Neural cell (in vitro differentiated cells): ENCODE results near the gene HJURP.

Experiments used
- EP300 ChIP-seq: fragments of 450-650 bp; conservative IDR thresholded peaks from 2 replicates; pipeline ENCODE4 v1.6.1; 2014; ENCODE audit warnings: antibody characterized with exemption, mild to moderate bottlenecking, moderate library complexity; ENCODE audit not compliant: poor library complexity, severe bottlenecking
- MXI1 ChIP-seq: fragments of 450-650 bp; conservative IDR thresholded peaks from 2 replicates; pipeline ENCODE4 v1.6.1; 2014; ENCODE audit warnings: antibody characterized with exemption, mild to moderate bottlenecking; ENCODE audit not compliant: poor library complexity, severe bottlenecking
- RAD21 ChIP-seq: fragments of 450-650 bp; conservative IDR thresholded peaks from 2 replicates; pipeline ENCODE4 v1.6.1; 2014; ENCODE audit warnings: antibody characterized with exemption, mild to moderate bottlenecking, moderate library complexity
- TF ChIP-seq, protein P1 (sequence below): fragments of 450-650 bp; IDR thresholded peaks from 2 replicates; pipeline ENCODE4 v1.5.1; 2014; ENCODE audit warnings: antibody characterized with exemption, mild to moderate bottlenecking, moderate library complexity; ENCODE audit not compliant: poor library complexity, severe bottlenecking

DNA sequence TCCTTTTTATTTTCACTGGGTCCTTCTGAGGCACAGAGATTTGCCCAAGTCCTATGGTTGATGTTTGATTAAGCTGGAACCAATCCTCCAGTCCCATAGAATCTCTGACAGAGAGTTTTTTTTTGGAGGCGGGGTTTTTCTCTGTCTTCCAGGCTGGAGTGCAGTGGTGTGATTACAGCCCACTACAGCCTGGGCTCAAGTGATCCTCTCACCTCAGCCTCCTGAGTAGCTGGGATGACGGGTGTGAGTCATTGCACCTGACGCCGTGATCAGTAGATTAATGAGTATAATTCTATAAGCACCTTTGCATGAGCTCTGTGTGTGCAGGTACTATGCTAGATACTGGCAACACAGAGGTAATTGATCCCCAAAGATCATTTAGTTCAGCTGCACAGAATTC lies 47.5 kb upstream of the HJURP start:
- TF ChIP-seq, protein P1, sequence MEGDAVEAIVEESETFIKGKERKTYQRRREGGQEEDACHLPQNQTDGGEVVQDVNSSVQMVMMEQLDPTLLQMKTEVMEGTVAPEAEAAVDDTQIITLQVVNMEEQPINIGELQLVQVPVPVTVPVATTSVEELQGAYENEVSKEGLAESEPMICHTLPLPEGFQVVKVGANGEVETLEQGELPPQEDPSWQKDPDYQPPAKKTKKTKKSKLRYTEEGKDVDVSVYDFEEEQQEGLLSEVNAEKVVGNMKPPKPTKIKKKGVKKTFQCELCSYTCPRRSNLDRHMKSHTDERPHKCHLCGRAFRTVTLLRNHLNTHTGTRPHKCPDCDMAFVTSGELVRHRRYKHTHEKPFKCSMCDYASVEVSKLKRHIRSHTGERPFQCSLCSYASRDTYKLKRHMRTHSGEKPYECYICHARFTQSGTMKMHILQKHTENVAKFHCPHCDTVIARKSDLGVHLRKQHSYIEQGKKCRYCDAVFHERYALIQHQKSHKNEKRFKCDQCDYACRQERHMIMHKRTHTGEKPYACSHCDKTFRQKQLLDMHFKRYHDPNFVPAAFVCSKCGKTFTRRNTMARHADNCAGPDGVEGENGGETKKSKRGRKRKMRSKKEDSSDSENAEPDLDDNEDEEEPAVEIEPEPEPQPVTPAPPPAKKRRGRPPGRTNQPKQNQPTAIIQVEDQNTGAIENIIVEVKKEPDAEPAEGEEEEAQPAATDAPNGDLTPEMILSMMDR = no peak
- TF ChIP-seq MXI1 (no peak), EP300 (no peak), RAD21 (no peak)
